ENCODE measurements around the gene NUDT22.
A peak's percentile ranks its signal among the peaks of the same experiment; 100 is the strongest.

NUDT22 gene, protein sequence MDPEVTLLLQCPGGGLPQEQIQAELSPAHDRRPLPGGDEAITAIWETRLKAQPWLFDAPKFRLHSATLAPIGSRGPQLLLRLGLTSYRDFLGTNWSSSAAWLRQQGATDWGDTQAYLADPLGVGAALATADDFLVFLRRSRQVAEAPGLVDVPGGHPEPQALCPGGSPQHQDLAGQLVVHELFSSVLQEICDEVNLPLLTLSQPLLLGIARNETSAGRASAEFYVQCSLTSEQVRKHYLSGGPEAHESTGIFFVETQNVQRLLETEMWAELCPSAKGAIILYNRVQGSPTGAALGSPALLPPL

DNA sequence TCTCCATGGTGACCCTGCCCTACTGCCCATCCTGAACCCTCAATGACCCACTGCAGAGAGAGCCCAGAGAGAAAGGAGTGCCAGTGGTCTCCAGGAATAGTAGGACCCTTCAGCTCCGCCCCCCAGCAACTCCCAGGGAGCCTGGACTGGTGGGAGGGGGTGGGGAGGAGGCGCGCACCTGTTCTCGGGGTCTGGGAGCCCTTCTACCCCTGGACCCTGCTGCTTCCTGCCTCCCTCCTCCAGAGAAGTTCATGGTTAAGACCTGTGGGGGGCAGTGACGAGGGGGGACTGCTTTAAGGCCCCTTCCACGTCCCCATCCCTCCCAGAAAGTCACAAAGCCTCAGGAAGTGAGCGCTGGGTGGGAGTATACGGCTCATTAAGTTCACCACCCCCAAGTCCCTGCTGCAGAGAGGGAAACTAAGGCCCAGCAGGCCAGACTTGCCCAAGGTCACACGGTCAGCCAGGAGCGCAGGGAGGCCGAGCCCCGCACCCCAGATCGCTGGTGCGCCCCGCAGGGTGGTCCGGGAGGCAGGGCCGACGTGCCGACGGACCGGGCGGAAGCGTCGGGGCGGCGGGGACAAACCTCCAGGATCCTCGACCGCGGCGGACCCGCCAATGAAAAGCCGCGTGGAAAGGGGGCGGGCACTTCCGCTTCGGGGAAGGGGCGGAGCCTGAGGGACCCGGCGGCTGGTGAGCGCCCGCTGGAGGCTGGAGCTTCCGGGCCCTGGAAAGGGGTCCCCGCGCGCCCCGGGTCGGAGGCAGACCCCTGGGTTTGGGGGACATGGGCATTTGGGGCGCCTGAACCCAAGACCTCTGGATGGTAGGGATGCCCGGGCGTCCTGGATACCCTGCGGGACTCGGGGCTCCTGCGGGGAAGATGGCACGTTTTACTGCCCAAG lies at the start of gene NUDT22, which contains the start of gene TRPT1:
NUDT22 (plus strand) TSS at position 667 of the 899 bp plus-strand sequence. CDS start 379 bp downstream, outside the sequence.
TRPT1 (minus strand) TSS at position 579 of the 899 bp plus-strand sequence; CDS start at position 253, 326 bp downstream.
- DNase-seq (ENCODE audit: low read depth in 2 of 2), result peak; percentile 82 to 87

DNA sequence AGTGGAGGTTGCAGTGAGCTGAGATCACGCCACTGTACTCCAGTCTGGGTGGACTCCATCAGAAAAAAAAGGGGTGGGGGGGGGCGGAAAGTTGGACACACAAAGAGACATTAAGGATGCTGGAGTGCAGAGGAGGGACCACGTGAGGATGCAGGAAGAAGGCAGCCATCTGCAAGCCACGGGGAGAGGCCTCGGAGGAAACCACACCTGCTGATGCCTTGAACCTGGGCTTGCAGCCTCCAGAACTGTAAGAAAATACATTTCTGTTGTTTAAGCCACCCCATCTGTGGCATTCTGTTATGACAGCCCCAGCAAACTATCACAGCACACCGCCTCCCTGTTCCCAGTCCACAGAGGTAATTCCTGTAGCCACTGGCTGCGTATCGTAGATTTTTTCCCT lies 49.3 kb upstream of the NUDT22 start:
- DNase-seq (ENCODE audit: low read depth in 2 of 2), result no peak

DNA sequence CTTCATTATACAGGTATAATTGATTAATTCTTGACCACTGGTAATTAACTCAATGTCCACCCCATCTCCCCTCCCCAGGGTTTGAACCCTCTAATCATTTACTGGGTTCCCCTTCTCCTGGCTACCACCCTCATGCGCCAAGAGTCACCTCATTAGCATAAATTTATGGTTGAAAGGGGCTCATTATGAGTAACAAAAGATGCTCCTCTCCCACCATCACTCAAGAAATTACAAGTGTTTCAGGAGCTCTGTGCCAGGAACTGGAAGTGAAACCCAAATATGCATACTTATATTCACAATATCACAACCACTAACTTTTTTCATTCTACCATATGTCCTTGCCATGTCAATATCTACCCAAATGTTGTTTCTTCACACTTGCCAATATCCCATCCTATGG lies 47.9 kb upstream of the NUDT22 start:
- DNase-seq (ENCODE audit: low read depth in 2 of 2), result no peak

DNA sequence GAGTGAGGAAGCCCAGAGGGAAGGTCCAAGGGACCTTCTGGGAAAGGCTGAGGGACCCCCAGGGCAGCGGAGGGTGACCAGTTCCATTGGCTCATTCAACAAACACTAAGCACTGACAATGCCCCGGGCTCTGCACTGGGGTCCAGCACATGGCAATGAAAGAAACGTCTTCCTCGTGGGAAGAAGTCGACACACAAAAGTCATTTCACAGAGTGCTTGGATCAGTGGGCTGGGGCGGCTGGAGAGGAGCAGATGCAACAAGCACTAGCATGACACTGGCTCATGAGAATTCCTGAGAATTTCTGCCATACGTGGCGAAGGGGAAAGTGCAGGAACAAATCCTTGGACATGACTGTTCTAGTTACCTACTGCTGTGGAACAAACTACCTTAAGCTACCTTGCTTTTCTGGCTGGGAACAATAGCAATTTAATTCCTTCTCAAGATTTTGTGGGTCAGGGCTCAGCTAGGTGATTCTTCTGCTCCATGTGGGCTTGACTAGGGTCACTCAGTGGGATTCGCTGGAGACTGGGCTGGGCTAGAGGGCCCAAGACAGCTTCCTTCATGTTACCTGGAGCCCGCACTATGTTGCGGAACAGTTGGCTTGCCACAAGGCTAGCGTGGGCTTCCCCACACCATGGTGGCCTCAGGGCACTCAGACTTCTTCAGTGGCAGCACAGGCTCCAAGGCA lies 47.0 kb upstream of the NUDT22 start:
- no peak for DNase-seq (ENCODE audit: low read depth in 2 of 2)

DNA sequence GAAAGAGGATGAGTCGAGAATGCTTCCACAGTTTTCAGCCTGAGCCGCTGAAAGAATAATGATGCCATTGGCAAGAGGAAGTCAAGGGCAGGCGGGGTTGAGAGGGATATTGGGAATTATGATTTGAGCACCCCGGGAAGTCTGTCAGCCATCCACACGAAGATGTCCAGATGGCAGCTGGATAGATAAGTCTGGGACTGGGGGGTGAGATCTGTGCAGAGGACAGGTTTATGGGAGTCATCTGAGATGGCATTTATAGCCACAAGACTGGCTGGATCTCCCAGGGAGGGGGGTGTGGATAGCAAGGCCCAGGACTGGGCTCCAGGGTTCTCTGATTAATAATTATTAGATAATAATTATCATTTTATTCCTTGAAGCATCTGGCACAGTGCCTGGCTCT lies 45.2 kb upstream of the NUDT22 start:
- DNase-seq (ENCODE audit: low read depth in 2 of 2), result no peak

DNA sequence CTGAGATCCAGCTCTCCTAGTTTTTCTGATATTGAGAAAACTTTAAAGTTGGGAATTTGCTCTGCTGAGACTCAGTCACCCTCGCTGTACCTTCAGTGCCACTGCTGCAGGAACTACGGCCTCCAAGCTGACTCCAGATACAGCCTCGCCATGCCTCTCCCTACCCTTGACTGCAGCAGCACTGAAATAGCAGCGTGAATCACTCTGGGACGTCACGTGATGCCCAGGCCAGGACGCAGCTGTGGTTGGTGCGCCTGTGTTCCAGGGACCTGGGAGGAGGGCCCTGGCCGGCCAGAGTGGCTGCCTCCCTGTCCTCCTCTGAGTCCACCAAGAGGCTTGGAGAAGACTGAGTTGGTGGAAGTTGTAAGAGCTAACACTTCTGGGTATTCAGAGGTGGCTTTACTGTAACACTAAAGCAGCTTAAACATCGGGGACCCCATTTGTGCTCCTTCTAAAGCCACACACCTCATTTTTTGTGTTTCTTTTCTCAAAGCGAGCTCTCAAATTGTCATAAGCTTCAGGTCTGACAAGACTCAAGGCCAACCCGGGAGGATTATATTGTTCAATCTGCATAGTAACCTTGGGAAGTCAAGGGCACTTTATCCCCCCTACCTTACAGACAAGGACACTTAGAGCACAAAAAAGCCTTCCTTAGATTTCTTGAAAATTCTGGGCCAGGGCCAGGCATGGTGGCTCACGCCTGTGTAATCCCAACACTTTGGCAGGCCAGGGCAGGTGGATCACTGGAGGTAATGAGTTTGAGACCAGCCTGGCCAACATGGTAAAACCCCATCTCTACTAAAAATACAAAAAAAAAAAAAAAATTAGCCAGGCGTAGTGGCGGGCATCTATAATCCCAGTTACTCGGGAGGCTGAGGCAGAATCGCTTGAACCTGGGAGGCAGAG lies 44.3 kb upstream of the NUDT22 start:
- DNase-seq (ENCODE audit: low read depth in 2 of 2), result peak in 1 of 2 donors; percentile 24

DNA sequence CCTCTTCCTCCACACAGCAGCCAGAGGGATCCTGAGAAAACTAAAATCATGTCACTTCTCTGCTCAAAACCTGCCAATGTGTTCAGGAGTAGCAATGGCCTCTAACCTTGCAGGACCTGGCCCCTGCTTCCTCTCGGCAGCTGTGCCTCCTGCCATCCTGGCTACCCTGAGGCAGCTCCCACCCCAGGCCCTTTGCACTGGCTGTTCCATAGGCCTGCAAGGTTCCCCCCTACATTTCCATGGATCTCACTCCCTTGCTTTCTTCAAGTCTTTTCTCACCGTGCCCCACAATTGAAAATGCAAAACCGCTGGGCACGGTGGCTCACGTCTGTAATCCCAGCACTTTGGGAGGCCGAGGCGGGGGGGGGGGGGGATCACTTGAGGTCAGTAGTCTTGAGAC lies 42.2 kb upstream of the NUDT22 start:
- DNase-seq (ENCODE audit: low read depth in 2 of 2), result no peak

DNA sequence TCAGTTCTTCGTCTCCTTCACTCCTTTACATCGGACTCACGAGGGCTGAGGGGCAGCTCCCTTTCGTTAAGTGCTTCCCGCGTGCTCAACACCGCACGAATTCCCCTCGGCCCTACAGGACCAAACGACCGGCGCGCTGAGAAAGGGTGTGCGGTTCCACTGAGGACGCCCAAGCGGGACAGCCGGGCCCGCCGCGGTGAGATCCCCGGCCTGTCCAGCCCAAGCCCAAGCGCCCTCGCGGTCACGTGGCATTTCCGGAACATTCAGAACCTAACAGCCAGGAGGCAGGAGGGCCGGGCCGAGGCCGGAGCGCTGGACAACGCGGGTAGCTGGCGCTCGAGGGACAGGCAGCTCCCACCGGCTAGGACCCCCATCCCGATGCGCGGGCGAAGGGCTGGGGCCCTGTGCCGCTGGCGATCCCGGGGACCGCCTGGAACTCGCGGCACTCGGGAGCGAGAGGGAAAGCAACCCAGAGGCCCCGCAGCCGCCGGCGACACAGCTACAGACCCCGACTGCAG lies 40.8 kb upstream of the NUDT22 start:
- no peak for DNase-seq (ENCODE audit: low read depth in 2 of 2)

DNA sequence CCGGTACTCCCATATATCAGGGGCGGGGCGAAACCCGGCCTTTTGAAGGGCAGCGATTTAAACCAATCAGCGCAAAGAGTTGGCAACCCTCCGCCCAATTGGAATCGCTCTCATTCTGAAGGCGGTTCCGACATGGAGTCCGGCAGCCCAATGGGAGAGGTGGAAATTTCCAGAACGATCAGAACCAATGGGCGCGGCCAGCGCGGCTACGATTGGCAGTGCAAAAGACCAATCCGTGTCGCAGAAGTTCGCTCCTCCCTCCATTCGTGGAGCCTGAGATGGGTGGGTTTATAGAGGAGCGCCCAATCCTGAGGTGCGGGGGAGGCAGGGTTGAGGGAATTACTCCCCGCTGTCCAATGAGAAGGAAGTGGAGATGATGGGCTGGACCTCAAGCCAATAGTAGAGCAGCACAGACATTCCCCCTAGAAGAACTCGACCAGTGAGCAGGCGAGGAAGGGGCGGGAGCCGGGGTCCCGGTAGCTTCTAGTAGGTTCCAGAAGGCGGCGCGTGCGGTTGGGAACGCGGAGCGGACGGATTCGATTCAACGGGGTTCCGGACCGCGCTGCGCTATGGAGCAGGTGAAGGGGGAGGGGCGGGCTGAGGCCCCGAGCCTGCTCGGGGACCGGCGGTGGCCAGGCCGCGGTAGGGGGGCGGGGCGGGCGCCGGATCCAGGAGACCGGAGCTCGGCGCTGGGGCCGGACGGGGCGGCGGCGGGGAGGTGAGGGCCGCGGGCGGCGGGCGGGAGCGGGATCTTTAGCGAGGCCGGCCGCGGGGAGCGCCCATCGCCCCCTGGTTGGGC lies 40.2 kb upstream of the NUDT22 start, which contains the start of gene STIP1:
STIP1 (plus strand) TSS at position 479 of the 799 bp plus-strand sequence; CDS start at position 570, 91 bp downstream.
- DNase-seq (ENCODE audit: low read depth in 2 of 2), result peak; percentile 97 to 100

DNA sequence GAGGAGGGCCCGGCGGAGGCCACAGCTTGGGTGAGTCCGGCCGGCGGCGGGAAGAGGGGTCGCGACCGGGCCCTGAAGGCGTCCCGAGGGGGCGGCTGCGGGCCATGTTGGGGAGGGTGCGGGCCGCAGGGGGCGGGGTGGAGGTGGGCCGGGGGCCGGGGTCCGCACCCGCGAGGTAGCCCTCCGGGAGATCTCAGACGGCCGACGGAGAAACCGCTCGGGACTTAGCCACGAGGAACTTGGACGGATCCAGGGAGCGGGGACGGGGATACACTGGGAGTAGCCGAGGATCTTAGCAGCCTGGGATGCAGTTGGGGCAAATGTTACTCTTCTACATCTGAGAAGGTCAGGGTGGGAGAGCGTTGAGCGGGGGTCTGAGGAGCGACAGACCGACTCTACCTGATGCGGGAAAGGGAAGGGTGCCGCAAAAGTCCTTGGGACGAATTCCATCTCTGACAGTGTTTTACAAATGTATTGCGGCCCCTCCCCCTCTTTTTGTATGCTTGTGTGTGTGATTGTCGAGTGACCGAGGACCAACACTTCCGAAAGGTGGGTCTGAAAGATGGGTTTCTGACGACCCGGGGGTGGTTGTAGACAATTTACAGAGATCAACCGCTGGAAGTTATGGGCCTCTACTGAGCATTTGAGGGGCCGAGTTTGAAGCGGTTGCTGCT lies 39.4 kb upstream of the NUDT22 start:
- peak; percentile 26 to 31 for DNase-seq (ENCODE audit: low read depth in 2 of 2)

DNA sequence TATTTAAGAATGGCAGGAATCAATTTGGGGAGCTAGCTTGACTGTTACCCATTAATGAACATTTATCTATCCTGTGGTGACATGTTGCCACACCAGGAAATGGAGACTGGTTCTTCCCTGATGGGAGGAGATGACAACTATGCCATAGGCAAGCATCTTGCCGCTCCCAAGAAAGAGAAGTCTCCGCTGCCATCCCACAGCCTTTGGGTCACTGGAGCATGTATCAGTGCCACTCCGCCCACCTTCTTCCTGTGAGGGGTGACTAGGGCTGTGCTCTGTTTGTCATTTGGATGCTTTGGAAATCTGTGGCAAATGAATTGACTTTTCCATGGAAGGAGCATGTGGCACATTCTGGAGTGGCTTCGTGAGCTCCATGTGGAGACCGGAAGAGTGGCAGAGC lies 33.6 kb upstream of the NUDT22 start:
- DNase-seq (ENCODE audit: low read depth in 2 of 2), result no peak

DNA sequence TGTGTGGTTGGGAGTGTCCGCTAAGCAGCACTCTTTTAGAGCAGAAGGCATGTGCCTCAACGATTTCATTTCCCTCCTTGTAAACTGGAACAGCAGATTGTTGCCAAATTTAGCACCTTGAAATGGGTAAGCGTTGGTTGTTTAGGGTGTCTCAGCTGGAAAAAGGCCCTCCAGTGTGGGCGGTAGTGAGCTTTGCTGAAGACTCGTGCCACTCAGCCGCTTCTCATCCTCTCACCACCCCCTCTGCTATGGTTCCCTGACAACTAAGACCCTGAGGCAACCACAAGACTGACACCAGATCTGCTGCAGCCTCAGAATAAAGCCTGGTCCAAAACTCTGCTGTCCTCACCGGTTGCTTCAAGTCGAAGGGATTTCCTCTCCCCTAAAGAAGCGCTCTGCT lies 29.4 kb upstream of the NUDT22 start:
- no peak for DNase-seq (ENCODE audit: low read depth in 2 of 2)

DNA sequence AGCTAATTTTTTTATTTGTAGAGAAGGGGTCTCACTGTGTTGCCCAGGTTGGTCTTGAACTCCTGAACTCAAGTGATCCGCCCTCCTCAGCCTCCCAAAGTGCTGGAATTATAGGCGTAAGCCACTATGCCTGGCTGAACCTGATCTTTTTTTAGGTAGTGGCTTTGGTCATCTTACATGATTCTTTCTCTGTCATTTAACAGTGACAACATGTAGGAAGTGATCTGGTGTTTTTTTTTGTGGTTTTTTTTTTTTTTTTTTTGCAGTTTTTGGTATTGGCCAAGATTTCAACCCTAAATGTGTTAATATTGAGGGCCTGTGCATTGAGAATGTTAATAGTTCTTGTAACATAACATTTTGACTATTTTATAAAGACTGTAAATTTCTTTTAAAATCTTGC lies 27.6 kb upstream of the NUDT22 start:
- no peak for DNase-seq (ENCODE audit: low read depth in 2 of 2)

DNA sequence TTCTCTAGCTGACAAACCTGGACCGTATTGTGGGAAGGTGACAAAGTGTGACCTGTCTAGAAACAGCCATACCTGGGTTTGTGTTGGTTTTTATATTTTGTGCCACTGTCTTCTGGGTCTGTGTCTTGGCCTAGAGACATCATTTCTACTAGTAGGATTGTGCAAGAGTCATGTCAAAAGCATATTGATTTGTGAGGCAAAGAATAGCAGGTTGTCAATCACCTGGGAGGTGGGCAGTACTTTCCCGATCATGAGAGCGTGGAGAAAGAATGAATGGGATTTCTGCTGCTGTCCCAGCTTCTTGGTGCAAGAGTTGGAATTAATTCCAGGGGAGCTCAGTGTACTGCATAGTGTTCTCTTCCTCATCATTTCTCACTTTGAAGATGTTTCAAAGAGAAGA lies 24.5 kb upstream of the NUDT22 start:
- no peak for DNase-seq (ENCODE audit: low read depth in 2 of 2)

DNA sequence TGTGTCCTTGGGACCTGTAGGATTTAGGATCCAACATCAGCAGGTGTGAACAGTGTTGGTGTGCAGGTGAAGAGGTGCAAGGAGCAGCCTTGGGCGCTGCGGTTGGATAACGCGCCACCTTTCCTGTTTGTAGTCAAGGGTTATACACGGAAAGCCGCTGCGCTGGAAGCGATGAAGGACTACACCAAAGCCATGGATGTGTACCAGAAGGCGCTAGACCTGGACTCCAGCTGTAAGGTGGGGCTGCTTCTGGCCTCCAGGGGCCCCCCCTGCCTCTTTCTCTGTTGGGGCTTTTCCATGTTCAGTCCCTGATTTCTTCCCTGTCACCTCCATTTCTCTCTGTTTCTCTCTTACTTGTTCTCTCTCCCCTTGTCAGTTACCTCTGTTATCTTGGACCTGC lies 23.1 kb upstream of the NUDT22 start:
- no peak for DNase-seq (ENCODE audit: low read depth in 2 of 2)

DNA sequence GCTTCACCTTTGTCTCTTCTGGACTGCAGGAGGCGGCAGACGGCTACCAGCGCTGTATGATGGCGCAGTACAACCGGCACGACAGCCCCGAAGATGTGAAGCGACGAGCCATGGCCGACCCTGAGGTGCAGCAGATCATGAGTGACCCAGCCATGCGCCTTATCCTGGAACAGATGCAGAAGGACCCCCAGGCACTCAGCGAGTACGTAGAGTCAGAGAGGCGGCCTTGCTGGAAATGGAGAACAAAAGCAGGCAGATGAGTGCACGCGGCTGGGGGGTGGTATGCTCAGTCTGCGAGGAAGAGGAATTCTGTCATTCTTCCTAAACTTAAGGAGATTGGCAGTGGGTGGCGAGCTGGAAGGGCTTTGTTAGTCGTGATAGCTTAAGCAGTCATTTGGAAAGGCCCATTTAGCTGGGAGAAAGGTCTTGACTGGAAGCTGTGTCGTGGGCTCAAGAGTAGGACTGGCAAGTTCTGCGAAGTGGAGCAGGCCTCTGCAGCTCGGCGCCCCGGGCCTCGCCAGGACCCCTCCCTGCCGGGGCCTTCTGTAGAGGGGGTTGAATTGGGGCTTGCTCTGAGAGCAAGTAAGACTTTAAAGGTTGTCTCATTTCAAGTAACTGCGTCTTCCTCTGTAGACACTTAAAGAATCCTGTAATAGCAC lies 22.5 kb upstream of the NUDT22 start:
- DNase-seq (ENCODE audit: low read depth in 2 of 2), result no peak

DNA sequence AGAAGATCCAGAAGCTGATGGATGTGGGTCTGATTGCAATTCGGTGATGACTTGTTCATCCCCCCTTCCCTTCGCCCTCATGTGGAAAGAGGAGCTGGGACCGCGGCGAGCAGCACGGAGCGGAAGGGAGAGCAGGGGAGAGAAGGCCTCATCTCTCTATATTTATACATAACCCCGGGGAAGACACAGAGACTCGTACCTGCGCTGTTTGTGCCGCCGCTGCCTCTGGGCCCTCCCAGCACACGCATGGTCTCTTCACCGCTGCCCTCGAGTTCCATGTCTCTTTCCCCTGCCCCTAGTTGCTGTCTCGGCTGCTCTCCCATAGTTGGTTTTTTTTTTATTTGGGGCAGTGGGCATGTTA lies 22.0 kb upstream of the NUDT22 start:
- DNase-seq (ENCODE audit: low read depth in 2 of 2), result no peak

DNA sequence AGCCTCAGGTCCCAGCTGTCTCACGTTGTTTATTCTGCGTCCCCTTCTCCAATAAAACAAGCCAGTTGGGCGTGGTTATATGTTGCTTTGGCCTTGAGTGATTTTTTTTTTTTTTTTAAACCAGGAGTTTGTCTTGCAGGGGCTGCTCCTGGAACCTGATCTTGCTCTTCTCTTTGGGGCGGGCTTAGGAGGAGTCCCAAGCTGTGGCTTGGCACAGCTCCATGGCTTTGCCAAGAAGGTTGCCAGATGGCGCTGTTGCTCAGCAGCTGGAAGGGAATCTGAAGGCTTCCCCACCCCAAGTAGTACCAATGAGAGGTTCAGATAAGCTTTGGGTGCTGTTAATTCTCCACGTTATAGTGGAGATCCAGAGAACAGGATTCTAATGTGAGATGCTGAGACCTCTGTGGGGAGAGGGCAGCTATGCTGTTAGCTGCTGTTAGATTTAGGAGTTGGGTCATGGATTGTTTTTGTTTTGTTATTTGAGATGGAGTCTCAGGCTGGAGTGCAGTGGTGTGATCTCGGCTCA lies 21.5 kb upstream of the NUDT22 start:
- DNase-seq (ENCODE audit: low read depth in 2 of 2), result peak; percentile 67 to 69

Measured in stimulated activated CD8-positive, alpha-beta memory T cell treated with anti-CD3 and anti-CD28 coated beads, Interleukin-7, amount 100 ng/mL, for 4 hours (primary cell).